Sigmoid colon (tissue), 4 donors: ENCODE data around the gene SYNE3.

Experiments
- CTCF ChIP-seq, 4 experiments: fragments of 450-650 bp in 3 of 4; fragments of 200-600 bp in 1 of 4; IDR thresholded peaks; one replicate each; pipeline ENCODE4 v1.5.1; 2016 to 2019; ENCODE audit warnings: antibody characterized with exemption in 4 of 4, mild to moderate bottlenecking in 3 of 4, moderate library complexity in 2 of 4
- EP300 ChIP-seq, 4 donors: sonication (generic); formaldehyde crosslinking; IDR thresholded peaks; one replicate each; pipeline ENCODE4 v1.6.1; 2017; ENCODE audit warnings: antibody characterized with exemption in 4 of 4
- POLR2A ChIP-seq, 2 donors: fragments of 450-650 bp; IDR thresholded peaks; one replicate each; pipeline ENCODE4 v1.6.1; 2016; ENCODE audit warnings: antibody characterized with exemption in 2 of 2, mild to moderate bottlenecking in 2 of 2, moderate library complexity in 2 of 2
- POLR2AphosphoS5 ChIP-seq, 4 donors: sonication (generic); formaldehyde crosslinking; IDR thresholded peaks; one replicate each; pipeline ENCODE4 v1.6.1; 2017; ENCODE audit warnings: antibody characterized with exemption in 4 of 4

GRCh38 chr14:95498622-95499353 is 17.7 kb downstream of the SYNE3 start:
- no peak for TF ChIP-seq CTCF (IDR thresholded peaks at IDR 0.05)
- TF ChIP-seq POLR2A (IDR thresholded peaks at IDR 0.05): no peak
- TF ChIP-seq POLR2AphosphoS5 (IDR thresholded peaks at IDR 0.05): no peak
- TF ChIP-seq EP300 (IDR thresholded peaks at IDR 0.05): no peak
